Astrocyte of the cerebellum (primary cell): ENCODE measurements around the gene P2RY2.

Source experiments
- DNase-seq: peaks from one replicate; pipeline ENCODE4 v3.0.0-alpha.2; 2011; ENCODE audit warnings: low read depth
- H3K4me3 ChIP-seq: 2 replicates; pipeline ENCODE4 v1.5.1; 2011; ENCODE audit warnings: mild to moderate bottlenecking, low read depth, low read length, moderate library complexity
- CTCF ChIP-seq: IDR thresholded peaks from 2 replicates; pipeline ENCODE4 v1.5.1; 2012; ENCODE audit warnings: low read length, low read depth, moderate library complexity, mild to moderate bottlenecking; ENCODE audit errors: missing control alignments
- in situ Hi-C: cut with HindIII; loops from 2 replicates; pipeline ENCODE4 v1.10.0; 2017; ENCODE audit warnings: low sequenced_read_pairs

The P2RY2 gene

GRCh38 chr11:73217810-73218105, 323 bp upstream of the P2RY2 start:
- DNase-seq, result no peak
- in situ Hi-C loops, result no loop called here
- no peak for TF ChIP-seq CTCF
- H3K4me3 ChIP-seq, result peak overlapping the region; percentile 39

GRCh38 chr11:73218830-73219215, 742 bp downstream of the P2RY2 start:
- TF ChIP-seq CTCF, result no peak
- H3K4me3 ChIP-seq, result peak overlapping the region; percentile 39
- in situ Hi-C loops, result no loop called here
- DNase-seq, result no peak

- no peak for DNase-seq
- in situ Hi-C loops, result loop anchor here (5.0 kb wide), 1 partner anchor 48 kb away; no protein-coding TSS in a partner anchor
- no peak overlapping the region for H3K4me3 ChIP-seq
- TF ChIP-seq CTCF, result no peak
These were observed 1.6 kb downstream of the P2RY2 start for GRCh38 chr11:73219396-73220285.

DNA sequence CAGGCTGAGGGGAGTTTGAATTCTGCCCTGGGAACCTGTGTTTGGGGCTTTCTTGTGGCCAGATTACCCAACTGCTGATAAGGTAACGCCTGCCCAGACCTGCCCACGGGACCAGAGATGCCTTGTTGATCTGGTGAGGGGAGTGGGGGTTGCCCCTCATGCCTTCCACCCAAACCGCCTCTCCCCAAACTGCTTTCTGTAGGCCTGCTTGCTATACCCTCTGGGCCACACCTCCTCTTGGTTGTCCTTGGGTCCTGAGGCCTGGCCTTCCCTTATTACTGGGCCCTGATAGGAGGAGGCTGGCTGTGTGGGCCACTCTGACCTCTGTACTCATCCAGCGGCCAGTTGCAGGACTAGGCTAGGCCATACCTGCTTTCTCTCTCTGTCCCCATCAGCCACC, 3.4 kb downstream of the P2RY2 start:
- no peak overlapping the region for H3K4me3 ChIP-seq
- in situ Hi-C loops, result loop anchor here (5.0 kb wide), 1 partner anchor 46 kb away; no protein-coding TSS in a partner anchor
- no peak for TF ChIP-seq CTCF
- DNase-seq, result no peak

- no peak for DNase-seq
- no peak for TF ChIP-seq CTCF
- no peak overlapping the region for H3K4me3 ChIP-seq
- in situ Hi-C loops, result loop anchor here (5.0 kb wide), 1 partner anchor 45 kb away; no protein-coding TSS in a partner anchor
These were observed 3.9 kb downstream of the P2RY2 start for GRCh38 chr11:73221996-73222395.

DNA sequence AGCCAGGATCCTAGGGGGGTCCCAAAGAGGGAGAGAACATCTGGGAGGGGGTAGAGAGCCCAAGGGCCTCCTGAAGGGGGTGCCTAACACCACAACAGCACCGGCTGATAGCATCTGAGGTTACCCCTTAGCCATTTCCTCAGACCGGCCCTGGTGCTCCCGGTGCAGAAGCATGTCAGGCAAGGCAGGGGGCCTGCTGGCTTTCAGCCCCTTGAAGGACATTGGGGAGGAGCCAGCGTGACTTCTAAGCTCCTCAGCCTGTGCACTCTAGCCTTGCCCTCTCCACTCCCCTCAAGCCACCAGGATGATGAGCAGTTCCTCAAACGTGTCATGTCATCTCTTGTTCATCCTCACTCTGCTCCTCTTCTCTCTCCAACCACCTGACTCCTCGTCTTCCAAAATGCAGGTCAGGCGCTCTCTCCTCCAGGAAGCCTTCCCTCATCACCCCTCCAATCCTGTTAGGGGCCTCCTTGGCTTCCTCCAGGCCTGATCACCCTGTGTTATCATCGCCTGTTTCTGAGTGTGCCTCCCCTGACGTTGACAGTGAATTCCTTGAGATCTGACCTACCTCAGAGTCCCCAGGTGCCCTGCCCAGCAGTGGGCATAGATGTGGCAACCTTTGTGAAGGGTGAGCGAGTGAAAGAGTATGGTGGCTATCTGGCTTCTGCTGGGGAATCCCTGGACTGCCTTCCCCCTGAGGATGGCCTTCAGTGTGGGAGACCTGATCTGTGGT, 6.1 kb downstream of the P2RY2 start:
- in situ Hi-C loops, result loop anchor here (5.0 kb wide), 1 partner anchor 43 kb away; no protein-coding TSS in a partner anchor
- no peak for TF ChIP-seq CTCF
- no peak overlapping the region for H3K4me3 ChIP-seq
- DNase-seq, result no peak
